ENCODE data around the gene AFAP1. TPM values are rescaled to one million over a fixed set of nuclear protein-coding genes. Genes with fewer than 3 reads are reported as not detected.

Gene AFAP1
- total RNA-seq, 4 donors from 2014 or later = 14.8 to 28.3 (median 19.4) TPM

DNA sequence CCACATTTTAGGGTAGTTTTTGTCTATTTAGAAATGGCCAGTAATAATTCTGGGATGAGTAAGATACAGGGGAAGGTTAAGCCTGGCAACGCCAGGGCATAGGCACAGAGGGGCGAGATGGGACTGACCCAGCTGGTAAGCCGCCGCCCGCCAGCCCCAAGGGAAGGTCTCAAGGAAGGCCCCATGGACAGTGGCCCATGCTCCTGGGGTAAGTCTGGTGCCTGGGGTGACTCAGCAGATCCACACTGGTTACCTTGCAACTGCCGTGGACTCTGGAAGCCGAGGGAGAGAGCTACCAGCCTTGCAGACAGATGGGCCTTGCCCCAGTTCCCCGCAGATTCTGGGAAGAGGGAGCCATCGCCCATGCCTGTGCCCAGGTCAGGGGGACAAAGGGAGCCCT lies 179.4 kb downstream of the AFAP1 start:
- TF ChIP-seq, protein P1, sequence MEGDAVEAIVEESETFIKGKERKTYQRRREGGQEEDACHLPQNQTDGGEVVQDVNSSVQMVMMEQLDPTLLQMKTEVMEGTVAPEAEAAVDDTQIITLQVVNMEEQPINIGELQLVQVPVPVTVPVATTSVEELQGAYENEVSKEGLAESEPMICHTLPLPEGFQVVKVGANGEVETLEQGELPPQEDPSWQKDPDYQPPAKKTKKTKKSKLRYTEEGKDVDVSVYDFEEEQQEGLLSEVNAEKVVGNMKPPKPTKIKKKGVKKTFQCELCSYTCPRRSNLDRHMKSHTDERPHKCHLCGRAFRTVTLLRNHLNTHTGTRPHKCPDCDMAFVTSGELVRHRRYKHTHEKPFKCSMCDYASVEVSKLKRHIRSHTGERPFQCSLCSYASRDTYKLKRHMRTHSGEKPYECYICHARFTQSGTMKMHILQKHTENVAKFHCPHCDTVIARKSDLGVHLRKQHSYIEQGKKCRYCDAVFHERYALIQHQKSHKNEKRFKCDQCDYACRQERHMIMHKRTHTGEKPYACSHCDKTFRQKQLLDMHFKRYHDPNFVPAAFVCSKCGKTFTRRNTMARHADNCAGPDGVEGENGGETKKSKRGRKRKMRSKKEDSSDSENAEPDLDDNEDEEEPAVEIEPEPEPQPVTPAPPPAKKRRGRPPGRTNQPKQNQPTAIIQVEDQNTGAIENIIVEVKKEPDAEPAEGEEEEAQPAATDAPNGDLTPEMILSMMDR (IDR thresholded peaks at IDR 0.05; ENCODE audit: low read depth) = no peak

DNA sequence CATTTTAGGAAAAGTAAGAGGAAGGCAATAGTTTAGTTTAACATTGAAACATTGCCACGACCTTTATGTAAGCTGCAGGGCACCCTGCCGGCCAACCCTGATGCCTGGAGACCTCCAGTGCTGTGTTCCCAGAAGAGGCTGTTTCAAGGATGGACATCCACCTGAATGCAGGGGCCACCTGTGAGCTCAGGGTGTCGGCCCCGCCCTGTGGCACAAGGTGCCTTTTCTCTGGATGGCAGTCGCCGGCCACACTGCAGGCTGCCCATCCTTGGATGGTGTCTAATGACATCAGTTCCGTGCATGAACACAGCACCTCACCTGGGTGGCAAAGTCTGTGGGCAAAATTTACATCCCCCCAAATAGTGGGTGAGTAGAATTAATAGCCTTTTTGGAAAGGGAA lies 180.0 kb downstream of the AFAP1 start:
- TF ChIP-seq, protein P1 (IDR thresholded peaks at IDR 0.05; ENCODE audit: low read depth) = no peak

DNA sequence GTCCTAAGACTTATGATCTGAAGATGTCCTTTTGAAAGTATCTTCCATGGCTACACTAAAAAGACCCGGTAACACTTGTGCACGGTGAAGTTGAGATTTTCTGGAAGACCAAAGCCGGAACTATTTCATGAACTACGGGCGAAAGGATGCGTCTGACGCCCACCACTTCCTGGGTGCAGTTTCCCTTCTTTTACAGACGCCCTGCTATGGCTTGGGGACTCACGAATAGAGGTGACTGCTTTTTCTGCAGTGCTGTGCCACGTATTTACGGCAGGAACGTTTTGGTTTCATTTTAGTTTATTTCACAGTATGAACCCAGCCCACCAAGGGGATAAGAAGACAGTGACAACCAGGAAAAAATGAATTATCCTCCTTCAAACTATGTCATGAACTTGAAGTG lies 180.4 kb downstream of the AFAP1 start:
- TF ChIP-seq, protein P1 (IDR thresholded peaks at IDR 0.05; ENCODE audit: low read depth) = no peak

GRCh38 chr4:7758476-7758875 lies 181.2 kb downstream of the AFAP1 start:
- TF ChIP-seq, protein P1 (IDR thresholded peaks at IDR 0.05; ENCODE audit: low read depth) = no peak

- TF ChIP-seq, protein P1 (IDR thresholded peaks at IDR 0.05; ENCODE audit: low read depth) = no peak
Observed at GRCh38 chr4:7757501-7758471, 181.9 kb downstream of the AFAP1 start.

DNA sequence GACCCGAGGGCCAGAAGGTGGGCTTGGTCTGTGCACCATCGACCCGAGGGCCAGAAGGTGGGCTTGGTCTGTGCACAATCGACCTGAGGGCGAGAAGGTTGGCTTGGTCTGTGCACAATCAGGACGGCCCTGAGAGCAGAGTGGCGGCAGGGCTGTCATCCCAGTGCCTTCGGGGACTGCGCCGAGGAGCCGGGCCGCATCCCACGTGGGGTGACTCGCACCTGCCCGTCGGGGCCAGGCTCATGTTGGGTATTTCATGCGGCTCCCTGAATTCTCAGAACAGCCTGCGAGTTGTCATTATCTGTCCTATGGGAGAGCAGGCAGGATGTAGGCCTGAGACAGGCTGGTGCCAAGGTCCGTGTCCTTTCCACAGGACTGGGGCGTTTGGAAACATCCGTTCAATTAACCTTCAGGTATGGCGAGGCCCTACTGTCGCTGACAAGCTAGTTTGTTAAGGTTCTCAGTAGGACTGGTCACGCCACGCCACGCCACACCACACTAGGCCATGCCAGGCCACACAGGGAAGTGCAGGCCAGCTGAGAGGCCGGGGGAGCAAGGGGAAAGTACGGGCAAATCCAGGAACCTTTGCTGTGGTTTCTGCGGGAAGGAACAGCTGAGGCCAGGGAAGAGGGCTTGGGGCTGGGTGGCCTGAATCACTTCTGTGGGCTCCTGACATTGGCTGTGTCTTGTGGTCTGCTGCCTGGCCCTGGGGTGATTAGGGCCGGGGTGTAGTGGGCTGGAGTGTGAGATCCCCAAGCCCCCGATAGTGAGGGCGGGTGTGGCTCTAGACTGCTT lies 182.9 kb downstream of the AFAP1 start:
- TF ChIP-seq, protein P1 (IDR thresholded peaks at IDR 0.05; ENCODE audit: low read depth) = no peak

DNA sequence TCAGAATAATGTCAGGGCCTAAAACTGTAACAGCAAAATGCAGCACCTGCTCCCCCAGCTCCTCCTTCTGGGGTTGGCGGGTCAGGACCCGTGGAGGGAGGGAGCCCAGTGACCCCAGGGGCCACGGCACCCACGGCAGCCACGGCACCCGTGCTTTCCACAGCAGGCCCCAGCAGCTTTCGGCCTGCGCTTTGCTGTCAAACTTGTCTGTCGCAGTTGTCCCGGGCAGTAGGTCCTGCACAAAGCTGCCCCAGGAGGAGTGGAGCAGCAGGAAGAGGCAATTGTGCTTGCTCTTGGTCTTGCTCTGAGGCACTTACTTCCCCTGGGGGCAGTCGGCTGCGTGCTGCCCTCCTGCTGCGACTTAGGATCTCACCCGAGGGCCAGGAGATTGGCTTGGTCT lies 183.6 kb downstream of the AFAP1 start:
- TF ChIP-seq, protein P1 (IDR thresholded peaks at IDR 0.05; ENCODE audit: low read depth) = no peak
